BJ (cell line): ENCODE results near the gene TEDC2. TPM values are rescaled to one million over a fixed set of nuclear protein-coding genes. Genes with fewer than 3 reads are reported as not detected.

Experiments used
- CTCF ChIA-PET: fragments of 350-600 bp; formaldehyde crosslinking; extraction: SDS; loops from one replicate; lab custom pipeline; 2021; ENCODE audit warnings: antibody characterized with exemption, inconsistent platforms; lab: Yijun Ruan, JAX
- POLR2A ChIA-PET: fragments of 300-600 bp; sonication (Branson Sonifier 250); formaldehyde crosslinking; extraction: SDS; loops from one replicate; lab custom pipeline; 2021; ENCODE audit warnings: antibody characterized with exemption; lab: Charles Lee
- DNase-seq: peaks from one replicate; pipeline ENCODE4 v3.0.0-alpha.2; 2011; ENCODE audit warnings: low read depth
- H3K27me3 ChIP-seq: 2 replicates; pipeline ENCODE4 v1.6.0; 2011; ENCODE audit warnings: low read length; ENCODE audit not compliant: control insufficient read depth, insufficient read depth
- H3K36me3 ChIP-seq: 2 replicates; pipeline ENCODE4 v1.5.1; 2011; ENCODE audit warnings: low read length; ENCODE audit not compliant: control insufficient read depth, insufficient read depth
- H3K4me3 ChIP-seq: 2 replicates; pipeline ENCODE4 v1.5.1; 2011; ENCODE audit warnings: low read depth, mild to moderate bottlenecking, control low read depth, low read length
- polyA plus RNA-seq: library from polyadenylated mRNA; depleted of rRNA; stranded (reverse); fragments of >200 nt; gene quantifications from 2 replicates; pipeline ENCODE4 v1.2.3, GENCODE V29; 2011
- TF ChIP-seq, protein P1 (sequence below): IDR thresholded peaks from 2 replicates; pipeline ENCODE4 v1.5.1; 2011; ENCODE audit warnings: low read depth, mild to moderate bottlenecking, control low read depth, inconsistent platforms, low read length, moderate library complexity; ENCODE audit not compliant: insufficient read depth

The TEDC2 gene
- polyA plus RNA-seq, 1 experiment: 3.7 TPM

DNA sequence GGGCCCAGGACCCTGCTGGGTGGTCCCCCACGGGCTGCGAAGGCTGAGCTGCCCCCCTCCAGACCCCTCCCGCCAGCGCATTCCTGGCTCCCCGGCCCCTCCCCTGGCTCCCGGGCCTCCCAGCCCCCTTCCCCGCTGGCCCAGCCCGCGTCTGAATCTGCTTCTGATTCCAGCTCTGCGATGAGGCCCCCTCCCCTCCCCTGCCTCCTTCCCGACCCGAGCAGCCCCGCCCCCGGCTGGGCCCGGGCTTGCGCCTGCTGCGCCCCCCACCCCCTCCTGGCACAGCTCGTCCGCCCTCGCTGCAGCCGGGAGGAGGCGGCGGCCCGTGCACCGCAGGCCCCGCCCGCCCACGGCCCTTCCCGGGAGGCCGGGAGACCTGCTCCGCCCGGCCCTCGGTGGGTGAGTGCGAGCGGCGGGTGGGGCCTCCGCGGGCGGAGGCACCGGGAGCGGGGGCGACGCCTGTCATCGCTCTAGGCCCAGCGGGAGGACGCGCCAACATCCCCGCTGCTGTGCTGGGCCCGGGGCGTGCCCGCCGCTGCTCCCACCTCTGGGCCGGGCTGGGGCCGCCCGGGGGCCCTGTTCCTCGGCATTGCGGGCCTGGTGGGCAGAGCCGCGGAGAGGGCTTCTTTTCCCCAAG, 11.2 kb downstream of the TEDC2 start, which contains the start of gene NTN3:
Gene NTN3, plus strand, starts transcription at position 282 of the 637 bp plus-strand sequence. CDS start 405 bp downstream, outside the sequence.
- POLR2A ChIA-PET: no interaction called here
- H3K36me3 ChIP-seq: no peaks in the 10 kb centered on the region; the same call in 1 of the 2 replicates
- H3K27me3 ChIP-seq: no peaks in the 10 kb centered on the region
- peak within 1 kb of the TSS; percentile 17 for H3K4me3 ChIP-seq
- CTCF ChIA-PET: interaction anchor here (1.1 to 1.3 kb wide), 2 partner anchors 12 to 30 kb away, joined by 3 to 4 read pairs; no protein-coding TSS in a partner anchor
- DNase-seq: no peak
- TF ChIP-seq, protein P1, sequence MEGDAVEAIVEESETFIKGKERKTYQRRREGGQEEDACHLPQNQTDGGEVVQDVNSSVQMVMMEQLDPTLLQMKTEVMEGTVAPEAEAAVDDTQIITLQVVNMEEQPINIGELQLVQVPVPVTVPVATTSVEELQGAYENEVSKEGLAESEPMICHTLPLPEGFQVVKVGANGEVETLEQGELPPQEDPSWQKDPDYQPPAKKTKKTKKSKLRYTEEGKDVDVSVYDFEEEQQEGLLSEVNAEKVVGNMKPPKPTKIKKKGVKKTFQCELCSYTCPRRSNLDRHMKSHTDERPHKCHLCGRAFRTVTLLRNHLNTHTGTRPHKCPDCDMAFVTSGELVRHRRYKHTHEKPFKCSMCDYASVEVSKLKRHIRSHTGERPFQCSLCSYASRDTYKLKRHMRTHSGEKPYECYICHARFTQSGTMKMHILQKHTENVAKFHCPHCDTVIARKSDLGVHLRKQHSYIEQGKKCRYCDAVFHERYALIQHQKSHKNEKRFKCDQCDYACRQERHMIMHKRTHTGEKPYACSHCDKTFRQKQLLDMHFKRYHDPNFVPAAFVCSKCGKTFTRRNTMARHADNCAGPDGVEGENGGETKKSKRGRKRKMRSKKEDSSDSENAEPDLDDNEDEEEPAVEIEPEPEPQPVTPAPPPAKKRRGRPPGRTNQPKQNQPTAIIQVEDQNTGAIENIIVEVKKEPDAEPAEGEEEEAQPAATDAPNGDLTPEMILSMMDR: no peak

DNA sequence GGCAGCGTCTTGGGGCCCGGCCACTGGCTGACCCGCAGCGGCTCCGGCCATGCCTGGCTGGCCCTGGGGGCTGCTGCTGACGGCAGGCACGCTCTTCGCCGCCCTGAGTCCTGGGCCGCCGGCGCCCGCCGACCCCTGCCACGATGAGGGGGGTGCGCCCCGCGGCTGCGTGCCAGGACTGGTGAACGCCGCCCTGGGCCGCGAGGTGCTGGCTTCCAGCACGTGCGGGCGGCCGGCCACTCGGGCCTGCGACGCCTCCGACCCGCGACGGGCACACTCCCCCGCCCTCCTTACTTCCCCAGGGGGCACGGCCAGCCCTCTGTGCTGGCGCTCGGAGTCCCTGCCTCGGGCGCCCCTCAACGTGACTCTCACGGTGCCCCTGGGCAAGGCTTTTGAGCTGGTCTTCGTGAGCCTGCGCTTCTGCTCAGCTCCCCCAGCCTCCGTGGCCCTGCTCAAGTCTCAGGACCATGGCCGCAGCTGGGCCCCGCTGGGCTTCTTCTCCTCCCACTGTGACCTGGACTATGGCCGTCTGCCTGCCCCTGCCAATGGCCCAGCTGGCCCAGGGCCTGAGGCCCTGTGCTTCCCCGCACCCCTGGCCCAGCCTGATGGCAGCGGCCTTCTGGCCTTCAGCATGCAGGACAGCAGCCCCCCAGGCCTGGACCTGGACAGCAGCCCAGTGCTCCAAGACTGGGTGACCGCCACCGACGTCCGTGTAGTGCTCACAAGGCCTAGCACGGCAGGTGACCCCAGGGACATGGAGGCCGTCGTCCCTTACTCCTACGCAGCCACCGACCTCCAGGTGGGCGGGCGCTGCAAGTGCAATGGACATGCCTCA, 12.0 kb downstream of the TEDC2 start:
- CTCF ChIA-PET: interaction anchor here (1.1 kb wide), 1 partner anchor 11 kb away, joined by 3 read pairs; no protein-coding TSS in a partner anchor
- TF ChIP-seq, protein P1: no peak
- no peak for DNase-seq
- Histone ChIP-seq H3K4me3 (peak overlapping the region; percentile 17), H3K27me3 (no peaks in the 10 kb centered on the region), H3K36me3 (no peaks in the 10 kb centered on the region; the same call in 1 of the 2 replicates)
- POLR2A ChIA-PET: no interaction called here

DNA sequence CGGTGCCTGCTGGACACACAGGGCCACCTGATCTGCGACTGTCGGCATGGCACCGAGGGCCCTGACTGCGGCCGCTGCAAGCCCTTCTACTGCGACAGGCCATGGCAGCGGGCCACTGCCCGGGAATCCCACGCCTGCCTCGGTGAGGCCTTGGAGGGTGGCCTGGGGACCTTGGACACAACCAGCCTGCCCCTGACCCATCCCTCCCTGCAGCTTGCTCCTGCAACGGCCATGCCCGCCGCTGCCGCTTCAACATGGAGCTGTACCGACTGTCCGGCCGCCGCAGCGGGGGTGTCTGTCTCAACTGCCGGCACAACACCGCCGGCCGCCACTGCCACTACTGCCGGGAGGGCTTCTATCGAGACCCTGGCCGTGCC, 12.6 kb downstream of the TEDC2 start:
- no peaks in the 10 kb centered on the region; the same call in 1 of the 2 replicates for H3K36me3 ChIP-seq
- DNase-seq: no peak
- TF ChIP-seq, protein P1: no peak
- no peak overlapping the region for H3K4me3 ChIP-seq
- CTCF ChIA-PET: interaction anchor here (1.0 kb wide), 1 partner anchor 11 kb away, joined by 5 read pairs; no protein-coding TSS in a partner anchor
- no peaks in the 10 kb centered on the region for H3K27me3 ChIP-seq
- POLR2A ChIA-PET: no interaction called here

DNA sequence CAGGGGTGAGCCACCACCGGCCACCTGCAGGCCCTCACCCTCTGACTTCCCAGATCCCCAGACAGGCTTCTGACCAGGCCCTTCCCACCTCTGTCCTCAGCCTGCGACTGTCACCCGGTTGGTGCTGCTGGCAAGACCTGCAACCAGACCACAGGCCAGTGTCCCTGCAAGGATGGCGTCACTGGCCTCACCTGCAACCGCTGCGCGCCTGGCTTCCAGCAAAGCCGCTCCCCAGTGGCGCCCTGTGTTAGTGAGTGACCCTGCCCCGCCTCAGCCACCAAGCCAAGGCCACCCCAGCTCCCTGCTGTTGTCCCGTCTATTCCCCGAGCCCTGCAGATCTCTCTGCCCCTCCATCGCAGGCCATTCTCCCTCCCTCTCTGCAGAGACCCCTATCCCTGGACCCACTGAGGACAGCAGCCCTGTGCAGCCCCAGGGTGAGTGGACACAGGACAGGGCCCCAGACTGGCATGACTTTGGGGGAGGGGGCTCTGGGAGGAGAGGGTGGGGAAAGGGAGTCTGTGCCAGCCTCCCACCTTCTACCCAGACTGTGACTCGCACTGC, 13.1 kb downstream of the TEDC2 start:
- TF ChIP-seq, protein P1: no peak
- no peak for DNase-seq
- ChIA-PET CTCF (interaction anchor here (0.7 to 1.0 kb wide), 2 partner anchors 10 to 29 kb away, joined by 3 to 5 read pairs; no protein-coding TSS in a partner anchor), POLR2A (no interaction called here)
- Histone ChIP-seq H3K36me3 (no peaks in the 10 kb centered on the region; the same call in 1 of the 2 replicates), H3K4me3 (no peak overlapping the region), H3K27me3 (no peaks in the 10 kb centered on the region)

DNA sequence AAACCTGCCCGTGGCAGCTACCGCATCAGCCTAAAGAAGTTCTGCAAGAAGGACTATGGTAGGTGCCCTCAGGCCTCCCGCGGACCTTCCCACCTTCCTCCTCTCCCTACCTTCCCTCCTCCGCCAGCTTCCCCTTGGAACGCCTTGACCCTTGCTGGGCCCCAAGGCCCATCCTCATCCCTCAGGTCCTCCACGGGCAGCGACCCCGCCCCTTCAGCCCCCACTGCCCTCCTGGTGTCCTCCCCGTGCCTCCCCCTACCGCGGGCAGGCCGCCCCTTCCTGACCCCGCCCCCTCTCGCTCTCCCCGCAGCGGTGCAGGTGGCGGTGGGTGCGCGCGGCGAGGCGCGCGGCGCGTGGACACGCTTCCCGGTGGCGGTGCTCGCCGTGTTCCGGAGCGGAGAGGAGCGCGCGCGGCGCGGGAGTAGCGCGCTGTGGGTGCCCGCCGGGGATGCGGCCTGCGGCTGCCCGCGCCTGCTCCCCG, 13.6 kb downstream of the TEDC2 start:
- ChIA-PET CTCF (interaction anchor here (0.7 to 1.0 kb wide), 2 partner anchors 10 to 28 kb away, joined by 3 to 5 read pairs; no protein-coding TSS in a partner anchor), POLR2A (no interaction called here)
- H3K4me3 ChIP-seq: peak overlapping the region; percentile 82
- TF ChIP-seq, protein P1: no peak
- H3K27me3 ChIP-seq: no peaks in the 10 kb centered on the region
- DNase-seq: no peak
- no peaks in the 10 kb centered on the region; the same call in 1 of the 2 replicates for H3K36me3 ChIP-seq
